Uterus (tissue), 2 donors: Measurements from ENCODE around the gene EIF1AD.

ENCODE experiments used
- POLR2A ChIP-seq, 2 donors: fragments of 450-650 bp; IDR thresholded peaks; one replicate each; pipeline ENCODE4 v1.6.1; 2016; ENCODE audit warnings: antibody characterized with exemption in 2 of 2, mild to moderate bottlenecking in 1 of 2, moderate library complexity in 1 of 2
- TF ChIP-seq, protein P1 (sequence below), 4 experiments: fragments of 200-600 bp in 2 of 4; fragments of 450-650 bp in 2 of 4; sonication (generic) in 2 of 4; IDR thresholded peaks; one replicate each; pipeline ENCODE4 v1.5.1; 2016 to 2019; ENCODE audit warnings: antibody characterized with exemption in 4 of 4, mild to moderate bottlenecking in 2 of 4, moderate library complexity in 1 of 4

DNA sequence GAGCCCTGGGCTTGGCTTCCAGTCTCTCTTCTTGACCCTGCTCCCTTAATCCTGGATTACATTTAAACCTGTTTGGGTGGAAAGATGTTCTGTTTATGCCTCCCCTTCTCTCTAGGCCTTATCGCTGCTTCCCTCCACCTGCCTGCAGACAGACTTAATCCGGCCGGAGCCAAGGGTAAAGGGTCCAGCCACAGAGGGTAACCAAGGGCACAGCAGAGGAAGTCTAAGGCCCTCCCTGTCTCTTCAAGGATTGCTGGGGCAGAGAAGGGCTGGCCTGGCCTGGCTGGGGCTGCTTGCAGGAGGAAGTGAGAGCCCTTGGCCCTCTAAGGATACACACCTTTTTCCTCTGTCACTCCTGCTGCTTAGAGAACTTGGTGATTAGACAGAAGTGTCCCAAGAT lies 44.9 kb upstream of the EIF1AD start:
- TF ChIP-seq, protein P1, sequence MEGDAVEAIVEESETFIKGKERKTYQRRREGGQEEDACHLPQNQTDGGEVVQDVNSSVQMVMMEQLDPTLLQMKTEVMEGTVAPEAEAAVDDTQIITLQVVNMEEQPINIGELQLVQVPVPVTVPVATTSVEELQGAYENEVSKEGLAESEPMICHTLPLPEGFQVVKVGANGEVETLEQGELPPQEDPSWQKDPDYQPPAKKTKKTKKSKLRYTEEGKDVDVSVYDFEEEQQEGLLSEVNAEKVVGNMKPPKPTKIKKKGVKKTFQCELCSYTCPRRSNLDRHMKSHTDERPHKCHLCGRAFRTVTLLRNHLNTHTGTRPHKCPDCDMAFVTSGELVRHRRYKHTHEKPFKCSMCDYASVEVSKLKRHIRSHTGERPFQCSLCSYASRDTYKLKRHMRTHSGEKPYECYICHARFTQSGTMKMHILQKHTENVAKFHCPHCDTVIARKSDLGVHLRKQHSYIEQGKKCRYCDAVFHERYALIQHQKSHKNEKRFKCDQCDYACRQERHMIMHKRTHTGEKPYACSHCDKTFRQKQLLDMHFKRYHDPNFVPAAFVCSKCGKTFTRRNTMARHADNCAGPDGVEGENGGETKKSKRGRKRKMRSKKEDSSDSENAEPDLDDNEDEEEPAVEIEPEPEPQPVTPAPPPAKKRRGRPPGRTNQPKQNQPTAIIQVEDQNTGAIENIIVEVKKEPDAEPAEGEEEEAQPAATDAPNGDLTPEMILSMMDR (IDR thresholded peaks at IDR 0.05): no peak
- no peak for TF ChIP-seq POLR2A (IDR thresholded peaks at IDR 0.05)
